ENCODE data around the gene ILK. TPM values are rescaled to one million over a fixed set of nuclear protein-coding genes. Genes with fewer than 3 reads are reported as not detected.

The ILK gene
- total and polyA plus RNA-seq, 2 of the 13 experiments (the other 11 are each of a cell fraction or from before 2014, with no cell fraction given), result 70.3 to 108 TPM

- no peak for TF ChIP-seq ELK4 (CRISPR knock-in tag; IDR thresholded peaks at IDR 0.05; ENCODE audit: borderline replicate concordance)
- TF ChIP-seq ZNF207 (IDR thresholded peaks at IDR 0.05; ENCODE audit: borderline replicate concordance), result no peak
- TF ChIP-seq ZNF33A (CRISPR knock-in tag; IDR thresholded peaks at IDR 0.05; ENCODE audit: borderline replicate concordance), result no peak
- no peak for TF ChIP-seq POLR2AphosphoS5 (IDR thresholded peaks at IDR 0.05; ENCODE audit: low read depth, low read length)
- no peak for TF ChIP-seq PHF20 (CRISPR knock-in tag; IDR thresholded peaks at IDR 0.05)
Measured at GRCh38 chr11:6632116-6633073, 28.8 kb downstream of the ILK start (continued).

GRCh38 chr11:6633422-6634408 is 30.1 kb downstream of the ILK start:
- FAIRE-seq (no peak), ATAC-seq (no peak), DNase-seq (ENCODE audit: low spot score) (no peak)
- peaks cover 48% of the 10 kb centered on the region for H3K4me1 ChIP-seq (ENCODE audit: insufficient read depth, low read length)
- intact Hi-C loops (cut with micrococcal nuclease; ENCODE audit: unreplicated experiment) (no loop called here), in situ Hi-C loops (cut with HindIII; ENCODE audit: extremely low pct_ligation_motif_present, low pct_unique_long_range_greater_than_20kb) (no loop called here)
- BruUV-seq (replicated peaks), result no TSS peak
- no peak overlapping the region for H3K27ac ChIP-seq (ENCODE audit: extremely low read length, insufficient read depth, low read length)
- CTCF ChIA-PET (ENCODE audit: low intra/inter-chr PET ratio, low total read pairs), result no interaction called here
- no peak overlapping the region for H3K4me2 ChIP-seq (ENCODE audit: low read depth, low read length)
- POLR2A ChIA-PET, result no interaction called here
- no peak overlapping the region for H2AFZ ChIP-seq (ENCODE audit: low read length)
- no peaks in the 10 kb centered on the region for H3K79me2 ChIP-seq (ENCODE audit: insufficient read depth, low read length)
- WGBS (ENCODE audit: low lambda C conversion rate), result 55% methylated on average over 8 of the region's 16 CpGs
- no peaks in the 10 kb centered on the region for H4K20me1 ChIP-seq (ENCODE audit: insufficient read depth, low read length)
- H3K27me3 ChIP-seq (ENCODE audit: control insufficient read depth in 1 of 2, insufficient read depth in 2 of 2, low read length in 2 of 2), result peaks cover 9 to 53% of the 10 kb centered on the region in 2 experiments; a peak in 4 of 5 replicates
- H3K36me3 ChIP-seq (replicated peaks in 1 of 2; ENCODE audit: control insufficient read depth in 1 of 2, insufficient read depth in 2 of 2, low read length in 2 of 2), result no peaks in the 10 kb centered on the region
- no peak overlapping the region for H3K4me3 ChIP-seq (replicated peaks in 1 of 3; ENCODE audit: insufficient read depth in 1 of 3, low read depth in 2 of 3, low read length in 3 of 3)
- no peak overlapping the region for H3K9ac ChIP-seq (ENCODE audit: insufficient read depth, low read depth, low read length)
- no peaks in the 10 kb centered on the region for H3K9me3 ChIP-seq (ENCODE audit: low read length)
- TF ChIP-seq ZBTB26 (CRISPR knock-in tag; IDR thresholded peaks at IDR 0.05; ENCODE audit: borderline replicate concordance) (no peak), FOXP4 (CRISPR knock-in tag; IDR thresholded peaks at IDR 0.05) (no peak), PRMT3 (CRISPR knock-in tag; IDR thresholded peaks at IDR 0.05; ENCODE audit: borderline replicate concordance, low read depth) (no peak), SMARCE1 (IDR thresholded peaks at IDR 0.05; ENCODE audit: borderline replicate concordance) (no peak), TBX2 (CRISPR knock-in tag; IDR thresholded peaks at IDR 0.05; ENCODE audit: borderline replicate concordance) (no peak), IKZF5 (CRISPR knock-in tag; IDR thresholded peaks at IDR 0.05) (no peak), CBX2 (IDR thresholded peaks at IDR 0.05; ENCODE audit: low read depth, low read length) (no peak), CBX2 (CRISPR knock-in tag; IDR thresholded peaks at IDR 0.05; ENCODE audit: low read depth) (no peak), HNRNPL (IDR thresholded peaks at IDR 0.05; ENCODE audit: low read depth, low read length) (no peak)
